H9 (cell line): ENCODE results near the gene TRABD. TPM values are rescaled to one million over a fixed set of nuclear protein-coding genes. Genes with fewer than 3 reads are reported as not detected.

Experiments
- DNase-seq: peaks from one replicate; pipeline ENCODE4 v3.0.0-alpha.2; 2017
- H2AFZ ChIP-seq: one replicate; pipeline ENCODE4 v1.6.1; 2013; ENCODE audit warnings: mild to moderate bottlenecking, low read length, control low read depth, moderate library complexity
- H2AK5ac ChIP-seq: 2 replicates; pipeline ENCODE4 v1.6.1; 2013; ENCODE audit warnings: low read length, control low read depth, mixed read lengths; ENCODE audit not compliant: insufficient read length
- H2BK120ac ChIP-seq: one replicate; pipeline ENCODE4 v1.6.1; 2013; ENCODE audit warnings: low read depth, mild to moderate bottlenecking, low read length, control low read depth, inconsistent platforms; ENCODE audit not compliant: poor library complexity, severe bottlenecking
- H2BK12ac ChIP-seq: 2 replicates; pipeline ENCODE4 v1.6.1; 2013; ENCODE audit warnings: low read length, control low read depth, mixed read lengths, low read depth; ENCODE audit not compliant: insufficient read length
- H2BK15ac ChIP-seq: 2 replicates; pipeline ENCODE4 v1.6.1; 2013; ENCODE audit warnings: low read depth, low read length, control low read depth
- H2BK20ac ChIP-seq: one replicate; pipeline ENCODE4 v1.6.1; 2013; ENCODE audit warnings: low read depth, mild to moderate bottlenecking, low read length, control low read depth, inconsistent platforms; ENCODE audit not compliant: poor library complexity, severe bottlenecking
- H2BK5ac ChIP-seq: 2 replicates; pipeline ENCODE4 v1.6.1; 2013; ENCODE audit warnings: low read length, control low read depth, mixed read lengths; ENCODE audit not compliant: insufficient read length
- H3K14ac ChIP-seq: 2 replicates; pipeline ENCODE4 v1.6.1; 2013; ENCODE audit warnings: low read length, control low read depth; ENCODE audit not compliant: insufficient read depth
- H3K18ac ChIP-seq: 2 replicates; pipeline ENCODE4 v1.6.1; 2013; ENCODE audit warnings: low read depth, mild to moderate bottlenecking, mixed read lengths, low read length, control low read depth; ENCODE audit not compliant: insufficient read length
- H3K23ac ChIP-seq: 2 replicates; pipeline ENCODE4 v1.6.1; 2013; ENCODE audit warnings: low read length, control low read depth, mixed read lengths, low read depth; ENCODE audit not compliant: insufficient read length
- H3K23me2 ChIP-seq: 2 replicates; pipeline ENCODE4 v1.6.1; 2013; ENCODE audit warnings: low read depth, mild to moderate bottlenecking, mixed read lengths, low read length, control low read depth; ENCODE audit not compliant: insufficient read length, poor library complexity, severe bottlenecking
- H3K27ac ChIP-seq: 2 replicates; pipeline ENCODE4 v1.5.1; 2013; ENCODE audit warnings: low read length, control low read depth, mixed read lengths, low read depth; ENCODE audit not compliant: insufficient read length
- H3K27me3 ChIP-seq: 2 replicates; pipeline ENCODE4 v1.6.1; 2013; ENCODE audit warnings: low read length, control low read depth, inconsistent platforms; ENCODE audit not compliant: insufficient read depth
- H3K4ac ChIP-seq: 2 replicates; pipeline ENCODE4 v1.6.1; 2013; ENCODE audit warnings: low read depth, mild to moderate bottlenecking, control low read depth, inconsistent platforms, low read length, moderate library complexity
- H3K4me1 ChIP-seq: 2 replicates; pipeline ENCODE4 v1.6.1; 2013; ENCODE audit warnings: low read length, control low read depth, inconsistent platforms; ENCODE audit not compliant: insufficient read depth
- H3K4me2 ChIP-seq: 2 replicates; pipeline ENCODE4 v1.6.1; 2013; ENCODE audit warnings: low read length, control low read depth, mixed read lengths; ENCODE audit not compliant: insufficient read length, insufficient read depth
- H3K56ac ChIP-seq: 2 replicates; pipeline ENCODE4 v1.6.1; 2013; ENCODE audit warnings: low read depth, mild to moderate bottlenecking, mixed read lengths, low read length, control low read depth; ENCODE audit not compliant: insufficient read length
- H3K79me1 ChIP-seq: 2 replicates; pipeline ENCODE4 v1.6.1; 2013; ENCODE audit warnings: low read depth, mild to moderate bottlenecking, moderate library complexity, low read length, control low read depth, inconsistent platforms; ENCODE audit not compliant: insufficient read depth, poor library complexity, severe bottlenecking
- H3K79me2 ChIP-seq: 2 replicates; pipeline ENCODE4 v1.6.1; 2013; ENCODE audit warnings: low read length, control low read depth, inconsistent platforms; ENCODE audit not compliant: insufficient read depth
- H3K9ac ChIP-seq: 2 replicates; pipeline ENCODE4 v1.6.1; 2013; ENCODE audit warnings: low read length, control low read depth, mixed read lengths; ENCODE audit not compliant: insufficient read length; ENCODE audit errors: extremely low read depth
- H3K9me3 ChIP-seq: one replicate; pipeline ENCODE4 v1.6.1; 2013; ENCODE audit warnings: low read depth, low read length, inconsistent platforms; ENCODE audit not compliant: control insufficient read depth
- H3T11ph ChIP-seq: one replicate; pipeline ENCODE4 v1.6.1; 2013; ENCODE audit warnings: mild to moderate bottlenecking, low read length, control low read depth, inconsistent platforms
- H4K20me1 ChIP-seq: one replicate; pipeline ENCODE4 v1.6.1; 2013; ENCODE audit not compliant: control insufficient read depth, insufficient read length, insufficient read depth
- H4K5ac ChIP-seq: 2 replicates; pipeline ENCODE4 v1.6.1; 2013; ENCODE audit warnings: low read depth, mild to moderate bottlenecking, mixed read lengths, low read length, control low read depth; ENCODE audit not compliant: insufficient read length
- H4K8ac ChIP-seq: replicated peaks from 2 replicates; pipeline ENCODE4 v1.6.1; 2013; ENCODE audit warnings: low read length, control low read depth, mixed read lengths, low read depth; ENCODE audit not compliant: insufficient read length
- H4K91ac ChIP-seq: 2 replicates; pipeline ENCODE4 v1.6.1; 2013; ENCODE audit warnings: low read depth, mild to moderate bottlenecking, moderate library complexity, mixed read lengths, low read length, control low read depth; ENCODE audit not compliant: insufficient read length
- H3K27ac Mint-ChIP-seq, 3 experiments: 2 replicates in 2 of 3; 3 replicates in 1 of 3; pipeline ENCODE4 v1.8.0; 2020 to 2021; ENCODE audit warnings: mixed read lengths in 3 of 3, mild to moderate bottlenecking in 1 of 3, moderate library complexity in 1 of 3
- H3K27me3 Mint-ChIP-seq: 2 replicates; pipeline ENCODE4 v1.8.0; 2021; ENCODE audit warnings: low read depth, mild to moderate bottlenecking, moderate library complexity, mixed read lengths
- H3K36me3 Mint-ChIP-seq, 3 experiments: 2 replicates in 2 of 3; 3 replicates in 1 of 3; pipeline ENCODE4 v1.8.0; 2020 to 2021; ENCODE audit warnings: low read depth in 3 of 3, mixed read lengths in 3 of 3; ENCODE audit not compliant: insufficient read depth in 1 of 3
- H3K4me1 Mint-ChIP-seq, 2 experiments: 2 replicates each; pipeline ENCODE4 v1.8.0; 2020; ENCODE audit warnings: mixed read lengths in 2 of 2
- H3K4me3 Mint-ChIP-seq, 2 experiments: 2 replicates in 1 of 2; 3 replicates in 1 of 2; pipeline ENCODE4 v1.8.0; 2020 to 2021; ENCODE audit warnings: mild to moderate bottlenecking in 2 of 2, mixed read lengths in 2 of 2, moderate library complexity in 1 of 2
- H3K9me3 Mint-ChIP-seq, 2 experiments: 2 replicates in 1 of 2; 3 replicates in 1 of 2; pipeline ENCODE4 v1.8.0; 2020; ENCODE audit warnings: mild to moderate bottlenecking in 2 of 2, mixed read lengths in 2 of 2, moderate library complexity in 1 of 2
- CTCF ChIP-seq: fragments of 200-600 bp; sonication (generic); conservative IDR thresholded peaks from 3 replicates; pipeline ENCODE4 v1.8.0; 2021; ENCODE audit warnings: antibody characterized with exemption, mild to moderate bottlenecking
- WGBS: extraction: QIAGEN DNeasy Blood & Tissue Kit; methylation state at CpG from one replicate; pipeline ENCODE4 v1.1.7; 2013; ENCODE audit warnings: missing lambda C conversion rate, low lambda C conversion rate, mixed read lengths; ENCODE audit not compliant: insufficient read length; ENCODE audit errors: extremely low coverage; 5-methylcytosine and 5-hydroxymethylcytosine counted together
- total RNA-seq: library from RNA; stranded (reverse); gene quantifications from 2 replicates; pipeline ENCODE4 v1.2.1, GENCODE V29; 2021

Gene TRABD
- total RNA-seq, 1 experiment from 2014 or later = 47.8 TPM

DNA sequence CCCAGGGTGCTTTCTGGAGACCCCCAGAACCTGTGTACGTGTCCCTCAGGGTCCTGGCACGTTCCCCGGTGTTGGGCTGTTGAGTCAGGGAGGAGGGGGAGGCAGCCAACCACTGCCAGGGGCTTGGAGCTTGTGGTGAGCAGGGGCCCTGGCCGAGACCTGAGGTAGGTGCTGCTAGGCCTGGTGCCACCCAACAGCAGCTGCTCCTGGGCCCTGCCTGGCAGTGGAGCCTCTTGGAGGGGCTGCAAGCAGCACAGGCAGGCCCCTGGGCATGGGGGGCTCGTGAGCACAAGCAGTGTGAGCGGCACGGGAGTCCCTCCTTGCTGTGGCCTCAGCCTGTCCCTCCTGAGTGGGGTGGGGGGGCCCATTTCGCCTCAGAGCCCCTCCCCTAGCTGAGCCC is 7.9 kb downstream of the TRABD start:
- Histone ChIP-seq H3K9me3 (no peaks in the 10 kb centered on the region), H2BK12ac (no peak overlapping the region), H2AK5ac (no peak overlapping the region), H3K27ac (no peak overlapping the region), H3T11ph (no peak overlapping the region), H2BK120ac (no peak overlapping the region), H3K4me1 (no peaks in the 10 kb centered on the region), H4K20me1 (no peaks in the 10 kb centered on the region), H3K23me2 (no peaks in the 10 kb centered on the region), H4K91ac (no peak overlapping the region), H3K18ac (no peak overlapping the region), H3K4me2 (no peak overlapping the region), H3K79me1 (no peaks in the 10 kb centered on the region), H2BK20ac (no peak overlapping the region), H4K8ac (no peak overlapping the region), H3K23ac (no peak overlapping the region), H3K79me2 (no peaks in the 10 kb centered on the region; the same call in 1 of the 2 replicates), H2BK5ac (no peak overlapping the region), H2BK15ac (no peak overlapping the region), H3K14ac (no peak overlapping the region), H3K9ac (no peak overlapping the region), H3K4ac (no peak overlapping the region), H4K5ac (no peak overlapping the region), H3K27me3 (no peaks in the 10 kb centered on the region), H2AFZ (no peak overlapping the region), H3K56ac (no peak overlapping the region)
- WGBS = no CpG with 5 or more reads among the region's 8 CpGs
- TF ChIP-seq CTCF = no peak
- Mint-ChIP-seq H3K9me3 (no peaks in the 10 kb centered on the region), H3K27me3 (no peaks in the 10 kb centered on the region), H3K36me3 (peaks cover 4 to 21% (median 12%) of the 10 kb centered on the region in 3 experiments), H3K4me1 (peaks cover 4 to 17% of the 10 kb centered on the region in 2 experiments; a peak in 3 of 4 replicates), H3K4me3 (no peak overlapping the region), H3K27ac (no peak overlapping the region)
- DNase-seq = no peak
